ENCODE data around the gene INKA2. TPM values are rescaled to one million over a fixed set of nuclear protein-coding genes. Genes with fewer than 3 reads are reported as not detected.

INKA2 gene
- total RNA-seq, 6 experiments from 2014 or later = 0.43 to 2.2 (median 1.4) TPM

GRCh38 chr1:111720977-111721786, 18.0 kb downstream of the INKA2 start:
- Histone ChIP-seq H3K27ac (no peak overlapping the region), H3K4me3 (no peak overlapping the region)

DNA sequence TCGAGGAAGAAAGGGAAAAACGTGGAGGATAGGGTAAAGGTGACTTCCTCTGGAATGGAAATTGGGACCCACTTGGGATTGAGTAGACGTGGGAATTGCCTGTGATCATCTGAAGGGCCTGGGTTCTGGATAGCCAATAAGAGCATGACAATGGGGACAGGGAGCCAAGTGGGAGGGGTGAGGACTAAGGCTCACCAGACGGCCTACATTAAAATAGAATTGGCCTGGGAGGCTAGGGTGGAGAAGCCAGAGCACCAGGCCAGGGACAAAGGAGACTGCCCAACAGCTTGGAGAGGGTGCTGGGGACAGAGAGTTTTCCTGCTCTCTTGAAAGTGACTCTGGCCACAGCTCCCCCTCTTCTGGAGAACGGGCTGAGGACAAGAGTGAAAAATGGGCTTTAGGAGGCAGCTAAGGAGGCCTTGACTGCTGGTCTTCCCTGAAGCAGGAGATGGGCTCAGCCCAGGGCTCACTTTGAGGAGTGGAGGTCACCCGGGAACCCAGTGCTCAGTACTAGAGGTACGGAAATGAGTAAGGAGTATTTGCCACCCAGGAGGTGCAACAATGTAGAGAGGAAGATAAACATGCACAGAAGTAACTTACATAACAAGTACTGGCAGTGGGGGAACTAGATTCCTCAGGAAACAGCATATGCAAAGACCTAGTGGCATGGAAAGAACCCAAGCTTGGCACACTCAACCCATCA, 18.8 kb downstream of the INKA2 start:
- Histone ChIP-seq H3K4me1 (no peaks in the 10 kb centered on the region), H3K9me3 (no peaks in the 10 kb centered on the region), H3K4me3 (no peak overlapping the region), H3K27ac (no peak overlapping the region), H3K27me3 (no peaks in the 10 kb centered on the region), H3K36me3 (no peaks in the 10 kb centered on the region)
- DNase-seq (no peak), ATAC-seq (peak in 1 of 4 donors; percentile 7)
- WGBS (ENCODE audit: insufficient coverage, low coverage, low lambda C conversion rate, missing lambda C conversion rate) = 65% methylated on average over 5 of the region's 7 CpGs
- intact Hi-C loops (cut with DNase I) = no loop called here
- TF ChIP-seq CTCF (IDR thresholded peaks at IDR 0.05) = no peak
- no peak for TF ChIP-seq POLR2A (IDR thresholded peaks at IDR 0.05)

More at GRCh38 chr1:111720977-111721786, 18.0 kb downstream of the INKA2 start:
- TF ChIP-seq CTCF (IDR thresholded peaks at IDR 0.05) (no peak), POLR2A (IDR thresholded peaks at IDR 0.05) (no peak)
- H3K27me3 ChIP-seq = no peaks in the 10 kb centered on the region
- no peaks in the 10 kb centered on the region for H3K9me3 ChIP-seq
- 86% methylated on average over 10 of the region's 10 CpGs for WGBS (ENCODE audit: insufficient coverage, low coverage, low lambda C conversion rate, missing lambda C conversion rate)
- DNase-seq (no peak), ATAC-seq (peak in 1 of 4 donors; percentile 5)
- intact Hi-C loops (cut with DNase I) = no loop called here
- H3K36me3 ChIP-seq = no peaks in the 10 kb centered on the region
- H3K4me1 ChIP-seq = no peaks in the 10 kb centered on the region

GRCh38 chr1:111719674-111720132, 19.5 kb downstream of the INKA2 start:
- peak in 3 of 4 donors; percentile 34 to 36 (median 36) for ATAC-seq
- Histone ChIP-seq H3K9me3 (no peaks in the 10 kb centered on the region), H3K27me3 (no peaks in the 10 kb centered on the region), H3K4me3 (no peak overlapping the region), H3K4me1 (no peaks in the 10 kb centered on the region), H3K27ac (no peak overlapping the region), H3K36me3 (no peaks in the 10 kb centered on the region)
- no peak for TF ChIP-seq CTCF (IDR thresholded peaks at IDR 0.05)
- TF ChIP-seq POLR2A (IDR thresholded peaks at IDR 0.05) = no peak
- intact Hi-C loops (cut with DNase I) = no loop called here
- no peak for DNase-seq
- 64% methylated on average over 3 of the region's 4 CpGs for WGBS (ENCODE audit: insufficient coverage, low coverage, low lambda C conversion rate, missing lambda C conversion rate)

GRCh38 chr1:111719135-111719534, 20.1 kb downstream of the INKA2 start:
- Histone ChIP-seq H3K36me3 (no peaks in the 10 kb centered on the region), H3K9me3 (no peaks in the 10 kb centered on the region), H3K27me3 (no peaks in the 10 kb centered on the region), H3K27ac (no peak overlapping the region), H3K4me1 (no peaks in the 10 kb centered on the region), H3K4me3 (no peak overlapping the region)
- ATAC-seq (no peak), DNase-seq (no peak)
- 98% methylated on average over 4 of the region's 5 CpGs for WGBS (ENCODE audit: insufficient coverage, low coverage, low lambda C conversion rate, missing lambda C conversion rate)
- TF ChIP-seq CTCF (IDR thresholded peaks at IDR 0.05) = no peak
- no peak for TF ChIP-seq POLR2A (IDR thresholded peaks at IDR 0.05)
- intact Hi-C loops (cut with DNase I) = no loop called here
